HG02981 (cell line): ENCODE results near the gene TP53TG3D.
"Not testable (repeated sequence)": the region's sequence is repeated elsewhere in the genome, so short reads cannot be mapped to it uniquely, and the experiment has no call there.

ENCODE experiments used
- ATAC-seq: cut with Tn5 transposase; IDR thresholded peaks from one replicate; pipeline ENCODE4 v1.9.1; 2021; ENCODE audit warnings: mild to moderate bottlenecking, moderate library complexity; ENCODE audit not compliant: unreplicated experiment

TP53TG3D gene, protein sequence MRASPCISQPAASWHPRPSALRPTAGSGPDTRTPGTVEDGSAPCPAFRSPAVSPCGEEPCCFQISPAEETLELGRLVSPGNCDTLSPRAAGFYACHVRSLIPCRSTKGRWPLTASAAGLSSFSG

DNA sequence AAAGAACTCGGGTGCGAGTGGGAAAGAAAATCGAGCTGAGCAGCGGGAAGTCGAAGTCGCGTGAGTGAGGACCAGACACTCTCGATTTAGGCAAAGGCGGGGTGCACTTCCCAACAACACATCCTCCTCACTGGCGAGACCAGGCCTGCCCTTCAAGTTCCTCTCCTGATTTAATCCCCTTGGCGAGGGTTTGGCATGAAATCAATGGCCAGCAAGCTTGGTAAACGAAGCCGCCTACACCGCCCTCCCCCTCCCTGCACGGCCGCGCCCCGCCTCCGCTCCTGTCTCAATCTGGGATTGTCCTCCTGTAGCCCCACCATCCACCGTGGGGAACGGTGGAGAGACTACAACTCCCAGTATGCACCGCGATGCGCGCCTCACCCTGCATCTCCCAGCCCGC lies at the start of gene TP53TG3D:
TSS of gene TP53TG3D (plus strand) at position 301 of the 400 bp plus-strand sequence. CDS start at position 369, 68 bp downstream.
- ATAC-seq = not testable (repeated sequence)

DNA sequence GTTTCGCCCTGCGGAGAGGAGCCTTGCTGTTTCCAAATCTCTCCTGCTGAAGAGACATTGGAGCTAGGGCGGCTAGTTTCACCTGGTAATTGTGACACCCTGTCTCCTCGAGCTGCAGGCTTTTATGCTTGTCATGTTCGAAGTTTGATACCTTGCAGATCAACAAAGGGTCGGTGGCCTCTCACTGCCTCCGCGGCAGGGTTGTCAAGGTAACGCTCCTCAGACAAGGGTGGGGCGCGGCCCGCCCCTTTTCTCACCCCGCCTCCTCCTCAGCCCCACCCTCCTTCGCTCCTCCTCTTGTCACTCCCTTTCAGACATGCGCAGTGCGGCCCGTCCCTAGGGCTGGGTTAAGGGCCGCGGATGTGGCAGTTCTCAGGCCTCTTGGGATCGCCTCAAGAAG lies 421 bp downstream of the TP53TG3D start:
- not testable (repeated sequence) for ATAC-seq

DNA sequence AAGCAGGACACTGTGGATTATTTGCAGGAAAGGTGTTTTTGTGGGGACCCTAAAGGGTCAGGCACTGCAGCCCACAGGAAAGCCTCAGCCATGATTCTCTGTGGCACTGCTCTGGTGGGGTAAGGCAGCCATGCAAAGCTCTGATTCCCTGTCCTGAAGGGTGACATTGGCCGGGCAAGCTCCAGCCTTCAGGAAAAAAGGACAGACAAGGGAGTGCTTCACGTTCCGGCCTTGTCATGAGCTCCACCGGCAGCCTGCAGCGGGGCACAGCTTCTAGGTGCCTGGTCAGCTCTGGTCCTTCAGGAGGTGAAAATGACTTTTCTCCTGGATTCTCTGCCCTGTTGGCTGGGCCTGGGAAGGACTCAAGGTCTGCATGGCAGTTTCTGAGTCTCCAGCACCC lies 8.4 kb downstream of the TP53TG3D start:
- not testable (repeated sequence) for ATAC-seq

DNA sequence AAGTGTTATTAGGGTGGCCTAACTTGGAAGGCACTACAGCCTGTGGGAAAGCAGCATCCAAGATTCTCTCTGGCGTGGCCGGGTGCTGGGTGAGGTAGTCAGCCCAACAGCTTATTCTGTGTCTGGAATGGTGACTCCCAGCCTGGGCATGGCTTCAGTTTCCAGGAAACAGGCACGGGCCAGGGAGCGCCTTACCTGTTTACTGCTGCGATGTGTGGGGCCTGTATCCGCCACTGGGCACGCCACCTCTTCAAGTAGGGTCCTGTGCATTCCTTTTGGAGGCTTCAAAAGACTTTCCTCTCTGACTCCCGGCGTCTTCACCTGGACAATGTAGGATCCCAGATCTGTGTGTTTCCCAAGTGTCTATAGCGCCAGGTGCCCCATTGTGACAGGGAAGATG lies 10.5 kb downstream of the TP53TG3D start:
- ATAC-seq = not testable (repeated sequence)

DNA sequence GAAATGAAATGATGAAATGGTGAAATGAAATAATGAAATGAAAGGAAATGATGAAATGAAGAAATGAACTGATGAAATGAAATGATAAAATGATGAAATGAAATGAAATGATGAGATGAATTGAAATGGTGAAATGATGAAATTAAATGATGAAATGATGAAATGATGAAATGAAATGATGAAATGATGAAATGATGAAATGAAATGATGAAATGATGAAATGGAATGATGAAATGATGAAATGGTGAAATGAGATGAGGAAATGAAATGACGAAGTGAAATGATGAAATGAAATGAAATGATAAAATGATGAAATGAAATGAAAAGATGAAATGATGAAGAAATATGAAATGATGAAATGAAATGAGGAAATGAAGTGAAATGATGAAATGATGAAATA lies 28.8 kb downstream of the TP53TG3D start:
- not testable (repeated sequence) for ATAC-seq

DNA sequence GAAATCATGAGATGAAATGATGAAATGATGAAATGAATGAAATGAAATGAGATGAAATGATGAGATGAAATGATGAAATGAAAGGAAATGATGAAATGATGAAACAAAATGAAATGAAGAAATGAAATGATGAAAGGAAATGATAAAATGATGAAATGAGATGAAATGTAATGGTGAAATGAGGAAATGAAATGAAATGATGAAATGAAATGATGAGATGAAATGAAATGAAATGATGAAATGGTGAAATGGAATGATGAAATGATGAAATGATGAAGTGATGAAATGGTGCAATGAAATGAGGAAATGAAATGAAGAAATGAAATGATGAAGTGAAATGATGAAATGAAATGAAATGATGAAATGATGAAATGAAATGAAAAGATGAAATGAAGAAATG lies 29.9 kb downstream of the TP53TG3D start:
- not testable (repeated sequence) for ATAC-seq

DNA sequence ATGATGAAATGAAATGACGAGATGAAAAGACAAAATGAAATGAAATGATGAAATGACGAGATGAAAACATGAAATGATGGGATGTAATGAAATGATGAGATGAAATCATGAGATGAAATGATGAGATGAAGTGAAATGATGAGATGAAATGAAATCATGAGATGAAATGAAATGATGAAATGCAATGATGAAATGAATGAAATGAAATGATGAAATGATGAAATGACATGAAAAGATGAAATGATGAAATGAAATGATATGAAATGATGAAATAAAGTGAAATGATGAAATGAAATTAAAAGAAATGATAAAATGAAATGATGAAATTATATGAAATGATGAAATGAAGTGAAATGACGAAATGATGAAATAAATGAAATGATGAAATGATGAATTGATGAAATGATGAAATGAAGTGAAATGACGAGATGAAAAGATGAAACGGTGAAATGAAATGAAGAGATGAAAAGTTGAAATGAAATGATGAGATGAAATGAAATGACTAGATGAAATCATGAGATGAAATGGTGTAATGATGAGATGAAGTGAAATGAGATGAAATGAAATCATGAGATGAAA lies 30.9 kb downstream of the TP53TG3D start:
- not testable (repeated sequence) for ATAC-seq

DNA sequence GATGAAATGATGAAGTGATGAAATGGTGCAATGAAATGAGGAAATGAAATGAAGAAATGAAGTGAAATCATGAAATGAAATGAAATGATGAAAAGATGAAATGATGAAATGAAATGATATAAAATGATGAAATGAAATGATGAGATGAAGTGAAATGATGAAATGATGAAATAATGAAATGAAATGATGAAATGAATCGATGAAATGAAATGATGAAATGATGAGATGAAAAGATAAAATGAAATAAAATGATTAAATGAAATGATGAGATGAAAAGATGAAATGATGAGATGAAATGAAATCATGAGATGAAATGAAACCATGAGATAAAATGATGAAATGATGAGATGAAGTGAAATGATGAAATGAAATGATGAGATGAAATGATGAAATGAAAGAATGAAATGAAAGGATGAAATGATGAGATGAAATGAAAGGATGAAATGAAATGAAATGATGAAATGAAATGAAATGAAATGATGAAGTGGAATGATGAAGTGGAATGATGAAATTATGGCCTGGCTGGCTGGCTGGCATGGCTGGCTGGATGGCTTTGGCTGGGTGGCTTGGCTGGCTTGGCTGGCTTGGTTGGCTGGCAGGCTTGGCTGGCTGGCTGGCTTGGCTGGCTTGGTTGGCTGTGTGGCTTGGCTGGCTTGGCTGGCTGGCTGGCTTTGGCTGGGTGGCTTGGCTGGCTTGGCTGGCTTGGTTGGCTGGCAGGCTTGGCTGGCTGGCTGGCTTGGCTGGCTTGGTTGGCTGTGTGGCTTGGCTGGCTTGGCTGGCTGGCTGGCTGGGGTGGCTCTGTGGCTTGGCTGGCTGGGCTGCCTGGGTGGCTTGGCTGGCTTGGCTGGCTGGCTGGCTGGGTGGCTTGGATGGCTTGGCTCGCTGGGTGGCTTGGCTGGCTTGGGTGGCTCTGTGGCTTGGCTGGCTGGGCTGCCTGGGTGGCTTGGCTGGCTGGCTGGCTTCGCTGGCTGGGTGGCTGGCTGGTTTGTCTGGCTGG lies 32.0 kb downstream of the TP53TG3D start:
- not testable (repeated sequence) for ATAC-seq

DNA sequence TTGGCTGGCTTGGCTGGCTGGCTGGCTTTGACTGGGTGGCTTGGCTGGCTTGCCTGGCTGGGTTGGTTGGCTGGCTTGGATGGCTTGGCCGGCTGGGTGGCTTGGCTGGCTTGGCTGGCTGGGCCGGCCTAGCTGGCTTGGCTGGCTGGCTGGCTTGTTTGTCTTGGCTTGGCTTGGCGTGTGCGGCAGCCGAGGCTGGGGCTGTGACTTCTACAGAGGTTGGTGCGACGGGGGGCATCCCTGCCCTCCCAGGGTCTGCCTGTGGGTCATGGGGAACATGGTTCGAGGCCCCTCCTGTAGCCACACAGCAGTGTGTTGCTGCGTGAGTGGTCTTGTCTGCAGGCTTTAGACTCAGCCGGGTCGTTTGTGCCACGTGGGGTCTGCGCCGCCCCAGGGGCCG lies 33.1 kb downstream of the TP53TG3D start:
- not testable (repeated sequence) for ATAC-seq

DNA sequence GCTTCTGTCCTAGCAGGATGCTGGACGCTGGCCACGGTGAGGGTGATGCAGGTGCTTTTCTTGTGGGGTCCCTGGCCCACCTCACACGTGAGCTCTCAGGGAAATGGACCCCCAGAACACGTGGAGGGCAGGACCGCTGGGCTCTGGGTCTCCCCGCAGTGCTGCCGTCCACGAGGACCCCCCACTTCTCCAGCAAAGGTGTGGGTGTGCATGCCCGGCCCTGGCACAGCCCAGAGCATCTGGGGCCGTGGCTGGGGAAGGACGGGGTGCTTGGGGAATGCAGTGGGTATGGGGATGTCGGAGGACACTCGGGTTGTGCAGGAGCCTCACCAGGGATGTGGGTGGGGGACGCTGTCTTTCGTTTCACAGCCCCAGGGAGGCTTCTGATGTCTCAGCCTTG lies 34.7 kb downstream of the TP53TG3D start:
- not testable (repeated sequence) for ATAC-seq

DNA sequence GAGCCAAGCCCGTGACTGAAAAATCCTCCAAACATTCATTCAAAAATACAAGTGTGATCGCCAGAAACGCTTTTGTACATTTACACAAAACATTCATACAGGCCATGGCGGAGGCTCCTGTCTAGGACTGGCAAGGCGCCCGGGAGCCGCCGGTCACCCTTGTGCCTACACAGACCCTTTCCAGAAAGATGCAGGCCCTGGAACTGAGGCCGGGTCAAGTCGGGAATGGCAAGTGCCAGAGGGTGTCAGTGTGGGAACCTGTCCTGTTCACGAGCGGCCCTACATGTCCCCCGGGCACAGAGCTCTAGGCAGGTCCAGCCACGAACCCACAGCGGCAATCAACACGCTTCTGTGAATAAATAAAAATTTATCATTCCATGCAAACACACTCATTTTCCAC lies 36.1 kb downstream of the TP53TG3D start:
- ATAC-seq = not testable (repeated sequence)

DNA sequence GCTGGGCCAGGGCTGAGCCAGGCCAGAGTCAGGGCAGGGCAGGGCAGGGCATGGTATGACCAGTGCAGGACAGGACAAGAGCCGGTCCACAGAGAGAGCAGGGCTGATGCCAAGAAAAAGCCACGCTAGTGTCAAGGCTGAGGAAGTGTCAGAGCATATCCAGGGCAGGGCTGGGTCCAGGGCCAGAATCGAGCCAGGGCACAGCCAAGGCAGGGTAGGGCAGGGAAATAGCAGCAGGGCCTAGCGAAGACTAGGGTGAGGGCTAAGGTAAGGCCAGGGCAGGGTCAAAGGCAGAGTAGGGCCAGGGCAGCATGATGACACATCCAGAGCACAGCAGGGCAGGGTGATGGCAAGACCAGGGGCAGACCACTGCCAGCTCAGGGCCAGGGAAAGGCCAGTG lies 49.7 kb downstream of the TP53TG3D start:
- not testable (repeated sequence) for ATAC-seq
